ENCODE measurements around the gene SNRNP40.

DNA sequence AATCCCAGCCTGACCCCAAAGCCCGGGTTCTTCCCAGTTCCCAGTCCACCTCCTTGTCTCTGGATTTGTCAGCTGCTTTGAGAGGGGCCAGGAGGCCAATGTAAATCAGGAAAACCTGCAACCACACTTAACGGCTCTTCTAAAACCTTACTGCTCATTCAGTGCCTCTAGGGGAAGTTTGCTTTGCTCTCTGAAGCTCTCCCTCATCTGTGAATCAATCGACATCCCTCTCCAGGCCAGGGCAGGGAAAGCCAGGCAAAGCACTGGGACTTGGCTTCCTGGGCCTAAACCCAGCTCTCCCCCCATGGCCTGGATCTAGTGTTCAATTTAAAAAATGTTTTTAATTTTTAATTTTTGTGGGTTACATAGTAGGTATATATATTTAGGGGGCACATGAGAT lies 66.2 kb downstream of the SNRNP40 start:
- TF ChIP-seq POLR2A (IDR thresholded peaks at IDR 0.05; ENCODE audit: low read depth, low read length): no peak
- no peak for TF ChIP-seq POLR2AphosphoS5 (IDR thresholded peaks at IDR 0.05; ENCODE audit: low read depth, low read length)
- TF ChIP-seq TAF1 (IDR thresholded peaks at IDR 0.05; ENCODE audit: borderline replicate concordance, low read depth, low read length): no peak

All from GM12892 (cell line).